Femur (tissue), 1 donor: ENCODE data around the gene CCDC137.

Experiments
- DNase-seq: peaks from one replicate; pipeline ENCODE4 v3.0.0-alpha.2; 2017

Gene CCDC137

GRCh38 chr17:81716674-81716996, 50.1 kb downstream of the CCDC137 start:
- no peak for DNase-seq

- DNase-seq, result no peak
These were observed 50.7 kb downstream of the CCDC137 start for GRCh38 chr17:81717049-81717765.

- no peak for DNase-seq
These were observed 51.2 kb downstream of the CCDC137 start for GRCh38 chr17:81717766-81718089.

- no peak for DNase-seq
These were observed 53.1 kb downstream of the CCDC137 start for GRCh38 chr17:81719410-81720266.

GRCh38 chr17:81720267-81721071, 53.9 kb downstream of the CCDC137 start:
- DNase-seq, result no peak

GRCh38 chr17:81722184-81723120, 55.9 kb downstream of the CCDC137 start:
- peak; percentile 58 for DNase-seq
